HTR-8/SVneo (cell line): ENCODE data around the gene SLC22A3.
"Not testable (repeated sequence)": the region's sequence is repeated elsewhere in the genome, so short reads cannot be mapped to it uniquely, and the experiment has no call there.

Experiments used
- DNase-seq: peaks from one replicate; pipeline ENCODE4 v3.0.0; 2011; ENCODE audit warnings: low spot score, mixed read lengths; ENCODE audit not compliant: insufficient read length
- FAIRE-seq: peaks from 2 replicates; lab custom pipeline; 2011; peaks lifted over from hg19 to GRCh38; lab: Jason Lieb, UNC

Gene SLC22A3, protein sequence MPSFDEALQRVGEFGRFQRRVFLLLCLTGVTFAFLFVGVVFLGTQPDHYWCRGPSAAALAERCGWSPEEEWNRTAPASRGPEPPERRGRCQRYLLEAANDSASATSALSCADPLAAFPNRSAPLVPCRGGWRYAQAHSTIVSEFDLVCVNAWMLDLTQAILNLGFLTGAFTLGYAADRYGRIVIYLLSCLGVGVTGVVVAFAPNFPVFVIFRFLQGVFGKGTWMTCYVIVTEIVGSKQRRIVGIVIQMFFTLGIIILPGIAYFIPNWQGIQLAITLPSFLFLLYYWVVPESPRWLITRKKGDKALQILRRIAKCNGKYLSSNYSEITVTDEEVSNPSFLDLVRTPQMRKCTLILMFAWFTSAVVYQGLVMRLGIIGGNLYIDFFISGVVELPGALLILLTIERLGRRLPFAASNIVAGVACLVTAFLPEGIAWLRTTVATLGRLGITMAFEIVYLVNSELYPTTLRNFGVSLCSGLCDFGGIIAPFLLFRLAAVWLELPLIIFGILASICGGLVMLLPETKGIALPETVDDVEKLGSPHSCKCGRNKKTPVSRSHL

DNA sequence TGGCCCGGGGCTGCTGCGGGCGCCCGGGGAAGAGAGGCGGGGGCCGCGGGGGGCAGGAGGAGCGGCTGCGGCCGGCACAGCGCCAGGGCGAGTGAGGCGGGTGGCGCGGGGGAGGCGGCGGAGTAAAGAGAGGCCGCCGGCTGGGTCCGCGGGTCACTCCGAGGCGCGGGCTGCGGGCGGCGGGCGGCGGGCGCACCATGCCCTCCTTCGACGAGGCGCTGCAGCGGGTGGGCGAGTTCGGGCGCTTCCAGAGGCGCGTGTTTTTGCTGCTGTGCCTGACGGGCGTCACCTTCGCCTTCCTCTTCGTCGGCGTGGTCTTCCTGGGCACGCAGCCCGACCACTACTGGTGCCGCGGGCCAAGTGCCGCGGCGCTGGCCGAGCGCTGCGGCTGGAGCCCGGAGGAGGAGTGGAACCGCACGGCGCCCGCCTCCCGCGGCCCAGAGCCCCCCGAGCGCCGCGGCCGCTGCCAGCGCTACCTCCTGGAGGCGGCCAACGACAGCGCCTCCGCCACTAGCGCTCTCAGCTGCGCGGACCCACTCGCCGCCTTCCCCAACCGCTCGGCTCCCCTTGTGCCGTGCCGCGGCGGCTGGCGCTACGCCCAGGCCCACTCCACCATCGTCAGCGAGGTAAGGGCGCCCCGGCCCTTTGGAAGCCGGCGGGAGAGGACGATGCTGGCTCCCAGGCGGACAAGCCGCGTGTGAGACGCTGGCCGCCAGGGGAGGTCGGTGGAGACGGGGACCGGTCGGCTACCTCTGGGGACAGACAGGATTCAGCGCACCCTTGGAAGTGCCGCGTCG lies at the start of gene SLC22A3:
Gene SLC22A3, plus strand, starts transcription at position 156 of the 797 bp plus-strand sequence. Its CDS starts 42 bp downstream, at position 198.
- no peak for DNase-seq
- no peak for FAIRE-seq

DNA sequence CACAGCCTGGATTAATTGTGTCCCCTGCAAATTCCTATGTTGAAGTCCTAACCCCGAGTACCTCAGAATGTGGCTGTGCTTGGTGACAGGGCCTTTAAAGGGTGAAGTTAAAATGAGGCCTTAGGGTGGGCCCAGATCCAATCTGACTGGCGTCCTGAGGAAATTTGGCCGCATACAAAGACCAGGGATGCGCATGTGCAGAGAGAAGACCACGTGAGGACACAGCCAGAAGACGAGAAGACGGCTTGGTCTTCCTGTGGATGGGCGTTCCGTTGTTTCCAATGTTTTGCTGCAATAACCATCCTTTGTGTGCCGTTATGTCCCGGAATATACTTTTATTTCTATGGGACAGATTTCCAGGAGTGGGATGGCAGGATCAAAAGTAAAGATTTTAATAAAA lies 48.6 kb upstream of the SLC22A3 start:
- DNase-seq (no peak), FAIRE-seq (no peak)

DNA sequence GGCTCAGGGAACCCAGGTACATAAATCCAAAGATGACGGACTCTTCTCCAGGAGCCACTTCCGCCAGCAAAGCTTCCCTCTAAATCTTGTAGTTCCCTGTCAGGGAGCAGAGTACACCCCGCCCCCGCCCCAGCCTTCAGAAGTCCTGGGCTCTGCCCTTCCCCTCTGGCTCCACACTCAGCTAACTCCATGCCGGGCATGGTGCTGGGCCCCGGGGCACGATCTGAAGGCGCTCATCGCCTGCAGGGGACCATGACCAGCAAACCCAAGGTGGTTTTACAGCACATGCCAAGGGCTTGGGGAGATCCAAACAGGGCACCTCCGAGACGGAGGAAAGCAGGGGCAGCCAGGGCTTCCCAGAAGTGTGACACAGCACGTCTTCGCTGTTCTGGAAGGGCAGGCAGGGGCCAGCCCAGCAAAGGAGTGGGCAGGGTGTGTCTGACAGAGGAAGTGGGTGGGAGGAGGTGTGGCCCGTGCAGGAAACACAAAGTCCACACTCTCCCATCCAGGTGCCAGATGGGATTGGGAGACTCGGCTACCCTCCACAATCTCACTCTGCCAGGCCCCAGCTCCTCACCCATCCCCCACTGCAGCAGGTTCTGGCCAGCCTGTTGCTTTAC lies 48.0 kb upstream of the SLC22A3 start:
- no peak for DNase-seq
- no peak for FAIRE-seq

DNA sequence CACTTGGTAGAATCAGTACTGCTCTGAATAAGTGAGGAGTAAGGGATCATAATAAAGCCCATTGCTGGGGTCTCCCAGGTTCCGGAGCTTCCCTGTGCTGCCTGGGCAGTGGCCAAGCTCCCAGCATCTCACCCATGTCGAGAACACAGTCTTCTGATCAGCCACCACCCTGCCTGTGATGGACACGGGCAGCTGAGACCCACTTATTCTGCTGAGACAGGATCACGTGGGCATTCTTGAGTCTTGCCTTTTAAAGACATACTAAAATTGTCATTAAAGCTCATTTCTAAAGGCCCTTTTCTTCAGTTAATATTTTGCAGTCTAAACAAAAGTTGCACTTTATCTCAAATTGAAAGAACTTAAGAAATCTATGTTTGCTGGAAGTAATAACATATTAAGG lies 46.8 kb upstream of the SLC22A3 start:
- no peak for FAIRE-seq
- DNase-seq: no peak

DNA sequence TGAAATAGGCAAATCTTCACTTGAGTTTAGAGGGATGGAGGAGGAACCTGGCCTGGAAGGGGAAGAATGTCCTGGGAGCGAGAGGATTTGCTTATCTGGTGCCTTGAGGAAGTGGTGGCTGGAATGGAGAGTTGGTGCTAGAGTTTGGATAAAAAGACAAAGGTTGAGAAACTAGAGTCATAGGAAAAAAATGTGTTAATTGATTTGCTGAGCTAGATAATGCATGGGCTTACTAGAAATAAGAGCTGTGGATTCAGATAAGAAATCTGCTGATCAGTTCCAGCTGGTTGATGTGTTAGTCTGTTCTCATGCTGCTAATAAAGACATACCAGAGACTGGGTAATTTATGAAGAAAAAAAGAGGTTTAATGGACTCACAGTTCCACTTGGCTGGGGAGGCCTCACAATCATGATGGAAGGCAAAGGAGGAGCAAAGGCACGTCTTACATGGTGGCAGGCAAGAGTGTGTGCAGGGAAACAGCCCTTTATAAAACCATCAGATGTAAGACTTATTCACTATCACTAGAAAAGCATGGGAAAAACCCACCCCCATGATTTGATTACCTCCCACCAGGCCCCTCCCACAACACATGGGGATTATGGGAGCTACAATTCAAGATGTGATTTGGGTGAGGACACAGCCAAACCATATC lies 45.6 kb upstream of the SLC22A3 start:
- DNase-seq, FAIRE-seq: not testable (repeated sequence)

DNA sequence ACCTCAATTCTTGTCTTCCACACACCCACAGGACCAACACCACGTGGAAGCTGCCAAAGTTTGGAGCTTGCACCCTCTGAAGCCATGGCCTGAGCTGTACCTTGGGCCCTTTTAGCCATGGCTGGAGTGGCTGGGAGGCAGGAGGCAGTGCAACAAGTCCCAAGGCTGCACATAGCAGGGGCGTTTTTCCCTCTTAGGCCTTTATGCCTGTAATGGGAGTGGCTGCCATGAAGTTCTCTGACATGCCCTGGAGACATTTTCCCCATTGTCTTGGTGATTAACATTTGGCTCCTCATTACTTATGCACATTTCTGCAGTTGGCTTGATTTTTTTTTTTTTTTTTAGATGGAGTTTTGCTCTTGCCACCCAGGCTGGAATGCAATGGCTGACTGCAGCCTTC lies 44.4 kb upstream of the SLC22A3 start:
- FAIRE-seq (no peak), DNase-seq (no peak)

DNA sequence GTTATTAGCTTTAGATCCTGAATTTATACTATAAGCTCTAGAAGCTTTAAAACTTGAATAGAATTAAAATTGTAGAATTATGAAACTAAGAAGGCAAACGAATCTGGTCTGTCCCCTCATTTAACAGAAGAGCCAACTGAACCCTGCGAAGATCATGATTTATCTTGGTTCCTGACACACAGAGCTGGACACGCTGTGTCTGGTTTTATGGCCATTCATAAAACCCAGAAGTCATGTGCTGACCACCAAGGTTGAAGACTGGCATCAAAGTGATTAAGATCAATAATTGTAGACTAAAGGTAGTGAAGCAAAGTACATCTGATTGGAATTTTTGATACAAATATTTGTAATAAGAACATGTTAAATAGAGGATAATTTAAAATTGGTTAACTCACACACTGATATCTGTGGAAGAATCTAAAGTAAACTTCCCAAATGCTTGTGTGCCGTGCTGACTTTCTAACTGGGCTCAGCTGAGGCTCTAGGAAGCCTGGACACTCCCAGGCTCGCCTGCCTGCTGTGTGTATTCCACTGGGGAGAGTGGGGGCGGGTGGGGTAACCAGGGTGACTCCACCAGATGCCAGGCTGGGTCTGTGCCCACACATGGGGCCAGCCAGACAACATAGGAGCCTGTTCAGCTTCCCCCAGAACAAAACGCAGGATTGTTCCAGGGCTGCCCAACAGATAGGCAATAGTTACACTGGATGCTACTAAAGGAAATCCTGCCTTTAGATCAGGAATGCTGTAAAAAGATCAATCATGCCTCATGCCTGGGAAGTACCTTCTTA lies 42.1 kb upstream of the SLC22A3 start:
- FAIRE-seq (no peak), DNase-seq (no peak)

DNA sequence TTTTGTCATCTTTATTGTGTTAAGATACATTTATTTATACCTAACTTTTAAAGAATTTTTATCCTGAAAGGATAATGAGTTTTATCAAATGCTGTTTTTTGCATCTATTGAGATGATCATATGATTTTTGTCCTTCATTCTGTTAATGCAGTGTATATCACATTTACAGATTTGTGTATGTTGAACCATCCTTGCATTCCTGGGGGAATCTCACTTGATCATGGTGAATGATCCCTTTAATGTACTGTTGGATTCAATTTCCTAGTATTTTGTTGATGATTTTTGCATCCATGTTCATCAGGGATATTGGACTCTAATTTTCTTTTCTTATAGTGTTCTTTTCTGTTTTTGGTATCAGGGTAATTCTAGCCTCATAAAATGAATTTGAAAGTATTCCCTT lies 38.5 kb upstream of the SLC22A3 start:
- DNase-seq: no peak
- FAIRE-seq: no peak

DNA sequence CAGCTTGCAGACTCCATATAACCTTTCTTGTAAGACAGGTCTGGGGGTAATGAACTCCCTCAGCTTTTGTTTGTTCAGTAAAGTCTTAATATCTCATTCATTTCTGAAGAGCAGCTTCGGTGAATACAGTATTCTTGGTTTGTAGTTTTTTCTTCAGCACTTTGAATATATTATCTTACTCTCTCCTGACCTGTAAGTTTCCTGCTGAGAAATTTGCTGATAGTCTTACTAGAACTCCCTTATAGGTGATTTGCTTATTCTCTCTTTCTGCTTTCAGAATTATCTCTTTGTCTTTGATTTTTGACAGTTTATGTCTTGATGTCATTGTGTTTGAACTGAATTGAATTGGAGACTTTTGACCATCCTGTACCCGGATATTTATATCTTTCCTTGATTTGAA lies 35.3 kb upstream of the SLC22A3 start:
- DNase-seq (no peak), FAIRE-seq (no peak)

DNA sequence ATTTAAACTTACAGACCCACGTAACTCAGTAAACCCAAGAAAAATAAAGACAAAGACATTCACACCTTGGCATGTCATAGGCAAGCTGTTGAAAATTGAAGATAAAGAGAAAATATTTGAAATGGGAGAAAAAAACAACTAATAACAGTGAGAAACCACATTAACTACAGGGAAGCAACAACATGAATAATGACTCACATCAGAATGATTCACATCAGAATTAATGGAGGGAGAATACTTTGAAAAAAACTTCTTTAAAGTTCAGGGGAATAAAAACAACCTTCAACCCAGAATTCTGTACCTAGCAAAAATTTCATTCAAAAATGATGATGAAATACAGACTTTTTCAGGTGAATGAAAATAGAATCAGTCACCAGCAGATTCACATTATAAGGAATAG lies 32.9 kb upstream of the SLC22A3 start:
- no peak for DNase-seq
- no peak for FAIRE-seq

DNA sequence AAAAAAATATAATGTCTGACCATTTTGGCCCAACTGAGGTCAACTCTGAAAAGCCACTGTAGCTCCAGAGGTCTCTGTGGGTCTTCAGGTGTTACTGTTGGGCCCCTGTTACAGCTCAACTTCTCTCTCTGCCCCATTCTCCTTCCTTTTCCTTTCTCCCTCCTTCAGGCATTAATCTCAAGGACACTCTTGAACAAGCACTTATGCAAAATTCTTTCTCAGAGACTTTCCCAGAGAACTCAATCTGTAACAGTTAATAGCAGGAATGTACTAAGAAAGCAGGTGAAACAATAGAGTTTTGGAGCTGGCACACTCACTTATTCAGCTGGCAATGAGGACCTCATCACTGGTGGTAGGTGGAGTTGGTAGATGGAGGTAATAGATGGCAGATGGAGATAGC lies 31.9 kb upstream of the SLC22A3 start:
- no peak for FAIRE-seq

DNA sequence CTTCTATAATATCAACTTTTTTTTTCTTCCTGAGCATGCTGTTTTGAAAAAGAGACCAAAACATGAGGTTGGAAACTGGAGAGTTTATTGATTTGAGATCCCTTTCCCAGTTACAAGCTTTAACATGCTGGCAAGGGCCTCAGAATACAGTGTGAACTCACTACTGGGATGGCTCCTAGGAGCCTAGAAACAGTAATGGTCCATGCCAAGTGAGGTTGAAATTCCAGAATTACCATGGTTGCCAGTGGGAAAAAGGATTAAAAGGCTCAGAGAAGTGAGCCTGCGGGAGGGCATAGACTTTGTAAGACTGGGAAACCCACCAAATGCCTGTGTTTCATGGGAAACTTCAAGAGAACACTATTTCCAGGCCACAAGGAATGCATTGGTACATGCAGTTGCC lies 28.9 kb upstream of the SLC22A3 start:
- FAIRE-seq: no peak
- DNase-seq: no peak

More for the DNA sequence above, 31.9 kb upstream of the SLC22A3 start:
- DNase-seq: no peak

DNA sequence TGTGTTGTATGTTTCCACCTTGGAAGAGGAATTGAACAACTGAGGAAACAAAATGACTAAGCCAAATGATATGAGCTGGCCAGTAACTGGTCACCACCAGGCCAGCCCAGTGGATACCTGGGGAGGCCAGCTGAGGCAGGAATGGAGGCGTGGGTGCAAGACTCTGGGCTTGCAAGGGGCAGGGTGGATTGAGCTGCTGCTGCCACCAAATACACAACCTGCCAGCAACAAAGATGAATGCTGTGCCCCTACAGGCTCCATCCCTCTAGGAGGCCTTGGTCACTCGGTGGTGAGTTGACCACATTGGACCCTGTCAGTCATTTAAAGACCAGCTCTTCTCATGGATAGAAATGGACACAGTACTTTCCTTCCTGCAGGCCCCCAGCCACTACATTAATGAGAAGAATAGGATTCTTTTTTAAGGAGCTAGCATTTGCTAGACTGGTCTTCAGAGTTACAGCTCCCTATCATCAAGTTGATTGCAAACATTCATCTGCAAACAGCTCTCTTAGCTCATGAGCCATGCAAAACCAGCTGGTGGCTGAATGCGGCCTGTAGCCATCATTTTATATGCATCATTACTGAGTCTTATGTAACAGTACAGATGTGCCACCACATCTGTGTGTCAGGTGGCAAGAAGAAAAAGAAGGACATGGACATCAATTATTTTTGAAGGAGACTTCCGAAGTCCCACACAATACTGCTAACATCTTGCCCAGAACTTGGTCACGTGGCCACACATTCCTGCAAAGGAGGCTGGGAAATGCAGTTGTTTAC lies 26.3 kb upstream of the SLC22A3 start:
- FAIRE-seq (no peak), DNase-seq (no peak)

DNA sequence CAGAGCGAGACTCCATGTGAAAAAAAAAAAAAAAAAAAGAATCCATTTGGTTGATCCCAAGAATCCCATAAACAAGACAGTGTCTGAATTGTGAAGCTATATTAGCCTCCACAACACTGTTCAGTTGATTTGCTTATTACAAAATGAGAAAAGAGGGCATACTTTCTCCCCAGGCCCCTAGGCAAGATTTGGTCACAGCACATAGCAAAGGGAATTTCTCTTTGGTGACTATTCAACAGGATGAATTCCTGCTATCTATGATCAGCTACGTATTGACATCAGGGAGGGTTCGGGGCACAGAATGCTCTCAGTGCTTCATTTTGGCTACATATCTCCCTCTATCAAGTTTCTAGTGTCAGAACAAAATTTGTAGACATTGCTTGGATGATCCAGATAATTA lies 20.2 kb upstream of the SLC22A3 start:
- FAIRE-seq: no peak

DNA sequence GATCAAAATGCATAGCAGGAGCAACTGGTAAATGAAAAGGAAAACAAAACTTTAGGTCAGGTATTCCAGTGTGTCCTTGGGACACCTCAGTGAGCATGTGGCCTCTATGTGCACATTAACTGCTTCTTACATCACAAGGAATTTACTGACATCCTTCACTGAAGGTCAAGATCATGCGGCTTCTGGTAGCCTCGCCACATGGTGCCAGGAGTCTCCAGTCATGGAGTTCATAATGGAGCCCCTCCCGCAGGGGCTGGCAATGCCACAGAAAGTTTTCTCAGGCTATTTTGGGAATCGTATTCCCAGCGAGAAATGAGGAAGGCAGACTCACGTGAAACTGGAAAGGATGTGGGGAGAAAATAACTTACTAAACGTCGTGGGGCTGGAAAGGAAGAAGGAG lies 19.7 kb upstream of the SLC22A3 start:
- no peak for FAIRE-seq
- DNase-seq: no peak

More for the DNA sequence above, 20.2 kb upstream of the SLC22A3 start:
- no peak for DNase-seq

DNA sequence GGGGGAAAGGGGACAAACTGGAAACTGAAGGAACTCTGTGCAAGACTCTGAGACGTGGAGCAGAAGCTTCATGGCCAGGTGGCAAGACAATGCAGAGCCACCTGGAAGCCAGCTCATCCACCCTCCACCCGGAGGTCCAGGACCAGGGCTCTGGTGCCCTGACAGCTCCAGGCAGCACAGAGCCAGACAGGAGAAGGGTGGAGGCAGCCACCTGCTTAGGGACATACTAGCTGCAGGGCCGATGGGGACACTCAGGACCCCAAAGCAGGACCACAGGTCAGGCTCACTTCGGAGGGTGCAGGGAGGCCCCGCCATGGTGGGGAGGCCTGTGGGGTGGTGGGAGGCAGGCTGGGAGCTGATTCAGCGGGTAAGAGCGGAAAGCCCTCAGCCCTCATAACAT lies 19.0 kb upstream of the SLC22A3 start:
- FAIRE-seq (no peak), DNase-seq (no peak)

DNA sequence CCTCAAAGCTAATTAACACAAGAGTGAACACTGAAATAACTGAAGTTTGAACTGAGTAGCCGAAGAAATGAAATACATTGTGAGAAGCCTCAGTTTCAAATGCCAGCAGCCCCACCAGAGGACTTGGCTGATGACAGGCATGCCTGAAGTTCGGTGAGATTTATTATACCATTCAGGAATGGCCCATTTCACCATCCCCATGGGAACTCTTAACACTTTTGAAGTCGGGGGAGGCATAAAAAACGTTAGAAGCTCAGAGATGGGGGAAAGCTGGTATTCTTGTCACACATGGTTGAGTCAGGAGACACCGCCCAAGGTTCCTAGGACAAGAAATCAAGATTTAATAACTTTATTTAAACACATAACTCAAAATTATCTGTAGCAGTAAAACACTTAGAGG lies 17.6 kb upstream of the SLC22A3 start:
- DNase-seq (no peak), FAIRE-seq (no peak)

DNA sequence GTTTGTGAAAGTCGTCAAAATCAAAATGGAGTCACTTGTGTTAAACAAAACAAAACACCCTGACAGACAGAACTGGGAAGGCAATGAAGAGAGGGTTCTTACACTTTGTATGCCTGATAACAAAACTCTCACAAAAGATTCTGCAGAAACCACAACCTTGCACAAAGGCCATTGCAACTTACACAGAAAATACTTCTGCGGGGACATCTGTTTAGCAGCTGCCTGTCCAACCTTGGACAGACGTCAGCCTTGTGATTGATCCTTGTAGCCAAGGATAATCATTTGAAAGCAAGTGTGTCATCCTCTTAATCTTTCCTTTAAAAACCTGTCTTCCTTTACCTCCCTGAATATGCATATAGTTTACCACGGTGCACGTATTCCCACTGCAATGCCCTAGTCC lies 17.0 kb upstream of the SLC22A3 start:
- DNase-seq (no peak), FAIRE-seq (no peak)

DNA sequence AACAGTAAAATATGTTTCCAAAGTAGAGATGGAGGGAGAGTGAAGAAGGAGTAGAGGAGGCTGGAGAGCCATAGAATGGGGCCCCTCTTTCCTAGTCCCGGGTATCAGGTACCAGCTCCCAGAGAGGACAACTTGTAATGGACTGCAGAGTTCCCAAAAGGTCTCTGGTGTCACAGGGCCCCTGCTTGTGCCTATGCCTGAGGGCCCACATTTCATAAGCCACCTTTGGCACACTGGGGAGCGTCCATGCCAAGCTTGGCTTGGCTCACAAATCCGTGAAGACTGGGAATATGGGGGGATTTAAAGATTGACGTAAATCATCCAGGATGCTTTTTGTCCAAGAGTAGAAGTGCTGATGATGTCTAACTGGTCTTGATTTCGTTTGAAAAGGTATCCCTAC lies 16.4 kb upstream of the SLC22A3 start:
- DNase-seq (no peak), FAIRE-seq (no peak)
